SK-N-SH (cell line): ENCODE measurements around the gene PAK1. TPM values are rescaled to one million over a fixed set of nuclear protein-coding genes. Genes with fewer than 3 reads are reported as not detected.
A peak's percentile ranks its signal among the peaks of the same experiment; 100 is the strongest.

Experiments used
- CTCF ChIA-PET: fragments of 300-600, 350-600 bp; formaldehyde crosslinking; extraction: SDS; loops from one replicate; lab custom pipeline; 2021; lab: Yijun Ruan, JAX
- POLR2A ChIA-PET: fragments of 350-600 bp; sonication (Branson Sonifier 250); formaldehyde crosslinking; extraction: SDS; loops from one replicate; lab custom pipeline; 2020; ENCODE audit warnings: antibody characterized with exemption, inconsistent platforms; lab: Yijun Ruan, JAX
- DNase-seq: peaks from one replicate; pipeline ENCODE4 v3.0.0; 2012
- H2AFZ ChIP-seq: fragments of 200-600 bp; sonication (generic); 2 replicates; pipeline ENCODE4 v1.8.1; 2016; ENCODE audit warnings: antibody characterized with exemption, mild to moderate bottlenecking, low read depth
- H3F3A ChIP-seq: fragments of 200-600 bp; sonication (generic); replicated peaks from 2 replicates; pipeline ENCODE3; 2016; ENCODE audit warnings: antibody characterized with exemption, mild to moderate bottlenecking; ENCODE audit not compliant: insufficient read depth
- H3K27ac ChIP-seq, 2 experiments: fragments of 200-500 bp in 1 of 2; fragments of 200-600 bp in 1 of 2; sonication (Bioruptor generic) in 1 of 2; sonication (generic), shearing (Covaris generic) in 1 of 2; 2 replicates each; pipeline versions ENCODE4 v1.5.1 to v1.6.1; 2014 to 2016; ENCODE audit warnings: low read depth in 2 of 2, inconsistent platforms in 1 of 2, low read length in 1 of 2, mild to moderate bottlenecking in 1 of 2, mixed read lengths in 1 of 2
- H3K27me3 ChIP-seq: fragments of 200-600 bp; sonication (generic), shearing (Covaris generic); 2 replicates; pipeline ENCODE4 v1.6.1; 2016; ENCODE audit warnings: mixed run types; ENCODE audit not compliant: insufficient read depth
- H3K36me3 ChIP-seq, 2 experiments: fragments of 200-500 bp in 1 of 2; fragments of 200-600 bp in 1 of 2; sonication (Bioruptor generic) in 1 of 2; sonication (generic) in 1 of 2; replicated peaks in 1 of 2; 2 replicates each; pipeline versions ENCODE3 to v1.5.1; 2014 to 2016; ENCODE audit warnings: low read length in 1 of 2, mild to moderate bottlenecking in 1 of 2; ENCODE audit not compliant: insufficient read depth in 2 of 2, control insufficient read depth in 1 of 2
- H3K4me1 ChIP-seq, 2 experiments: fragments of 200-500 bp in 1 of 2; fragments of 200-600 bp in 1 of 2; sonication (Bioruptor generic) in 1 of 2; sonication (generic), shearing (Covaris generic) in 1 of 2; 2 replicates each; pipeline versions ENCODE4 v1.5.1 to v1.6.1; 2014 to 2016; ENCODE audit warnings: low read depth in 1 of 2, low read length in 1 of 2, mixed run types in 1 of 2; ENCODE audit not compliant: insufficient read depth in 2 of 2, control insufficient read depth in 1 of 2
- H3K4me2 ChIP-seq: fragments of 200-600 bp; sonication (generic), shearing (Covaris generic); 2 replicates; pipeline ENCODE4 v1.6.1; 2017; ENCODE audit warnings: mixed run types
- H3K4me3 ChIP-seq, 2 experiments: fragments of 200-500 bp in 1 of 2; fragments of 200-600 bp in 1 of 2; sonication (Bioruptor generic) in 1 of 2; sonication (generic), shearing (Covaris generic) in 1 of 2; 2 replicates each; pipeline versions ENCODE4 v1.5.1 to v1.8.1; 2014 to 2016; ENCODE audit warnings: low read depth in 2 of 2, inconsistent platforms in 1 of 2, low read length in 1 of 2, mild to moderate bottlenecking in 1 of 2, mixed read lengths in 1 of 2, moderate library complexity in 1 of 2
- H3K79me2 ChIP-seq: fragments of 200-600 bp; sonication (generic); 2 replicates; pipeline ENCODE4 v1.8.1; 2017; ENCODE audit warnings: mild to moderate bottlenecking; ENCODE audit not compliant: insufficient read depth
- H3K9ac ChIP-seq: fragments of 200-600 bp; sonication (generic); 2 replicates; pipeline ENCODE4 v1.6.1; 2017; ENCODE audit warnings: mixed run types
- H3K9me2 ChIP-seq: fragments of 200-600 bp; sonication (generic); 2 replicates; pipeline ENCODE4 v1.6.1; 2017; ENCODE audit warnings: mixed run types
- H3K9me3 ChIP-seq: fragments of 200-600 bp; sonication (generic); 2 replicates; pipeline ENCODE4 v1.6.1; 2017; ENCODE audit warnings: mixed run types, mild to moderate bottlenecking, moderate library complexity
- H4K20me1 ChIP-seq: fragments of 200-600 bp; sonication (generic); 2 replicates; pipeline ENCODE4 v1.6.1; 2017; ENCODE audit warnings: mild to moderate bottlenecking, mixed run types; ENCODE audit not compliant: insufficient read depth
- CTCF ChIP-seq: fragments of 200-600 bp; sonication (generic); IDR thresholded peaks from 2 replicates; pipeline ENCODE4 v1.6.1; 2017; ENCODE audit warnings: antibody characterized with exemption, mild to moderate bottlenecking, moderate library complexity
- ELF1 ChIP-seq: IDR thresholded peaks from 2 replicates; pipeline ENCODE4 v1.4.0; 2012
- EZH2phosphoT487 ChIP-seq: fragments of 200-600 bp; sonication (generic); IDR thresholded peaks from 2 replicates; pipeline ENCODE4 v1.6.1; 2017; ENCODE audit warnings: low read depth, mixed run types, mild to moderate bottlenecking, antibody characterized with exemption, moderate library complexity, borderline replicate concordance
- FOSL2 ChIP-seq: IDR thresholded peaks from 2 replicates; pipeline ENCODE4 v1.4.0; 2012; ENCODE audit warnings: low read depth, mild to moderate bottlenecking, moderate library complexity, borderline replicate concordance
- FOXM1 ChIP-seq: IDR thresholded peaks from 2 replicates; pipeline ENCODE4 v1.4.0; 2012; ENCODE audit warnings: low read depth, mild to moderate bottlenecking
- IRF3 ChIP-seq: fragments of 150-350 bp; IDR thresholded peaks from 2 replicates; pipeline ENCODE4 v1.6.1; 2016; ENCODE audit warnings: mild to moderate bottlenecking, low read depth, low read length
- JUND ChIP-seq: IDR thresholded peaks from 2 replicates; pipeline ENCODE4 v1.4.0; 2012
- MAX ChIP-seq: IDR thresholded peaks from 2 replicates; pipeline ENCODE4 v1.4.0; 2012; ENCODE audit warnings: low read depth
- POLR2AphosphoS5 ChIP-seq: IDR thresholded peaks from 2 replicates; pipeline ENCODE4 v1.6.1; 2012; ENCODE audit warnings: low read depth, low read length
- RAD21 ChIP-seq: IDR thresholded peaks from 2 replicates; pipeline ENCODE4 v1.6.1; 2012; ENCODE audit warnings: mild to moderate bottlenecking, low read length
- RCOR1 ChIP-seq: fragments of 150-350 bp; IDR thresholded peaks from 2 replicates; pipeline ENCODE4 v1.6.1; 2017; ENCODE audit warnings: antibody characterized with exemption, low read length
- REST ChIP-seq: IDR thresholded peaks from 2 replicates; pipeline ENCODE4 v1.6.1; 2012; ENCODE audit warnings: mild to moderate bottlenecking, low read depth, low read length, moderate library complexity
- SIN3A ChIP-seq: IDR thresholded peaks from 2 replicates; pipeline ENCODE4 v1.6.1; 2012; ENCODE audit warnings: low read depth, mild to moderate bottlenecking, low read length, moderate library complexity, borderline replicate concordance
- SMC3 ChIP-seq: IDR thresholded peaks from 2 replicates; pipeline ENCODE4 v1.6.1; 2012; ENCODE audit warnings: low read depth, low read length, improper control_type of control experiment
- TAF1 ChIP-seq: IDR thresholded peaks from 2 replicates; pipeline ENCODE4 v1.6.1; 2012; ENCODE audit warnings: low read depth, mild to moderate bottlenecking, low read length, moderate library complexity, borderline replicate concordance
- TCF12 ChIP-seq: IDR thresholded peaks from 2 replicates; pipeline ENCODE4 v1.4.0; 2012
- USF1 ChIP-seq: IDR thresholded peaks from 2 replicates; pipeline ENCODE4 v1.4.0; 2012; ENCODE audit warnings: low read depth, borderline replicate concordance
- USF2 ChIP-seq: fragments of 150-350 bp; IDR thresholded peaks from 2 replicates; pipeline ENCODE4 v1.6.1; 2017; ENCODE audit warnings: antibody characterized with exemption, low read length, low read depth, borderline replicate concordance
- YY1 ChIP-seq: IDR thresholded peaks from 2 replicates; pipeline ENCODE4 v1.4.0; 2012; ENCODE audit warnings: low read depth, mild to moderate bottlenecking
- ZBTB33 ChIP-seq: IDR thresholded peaks from 2 replicates; pipeline ENCODE4 v1.4.0; 2012; ENCODE audit warnings: low read depth, borderline replicate concordance
- WGBS: methylation state at CpG from one replicate; pipeline ENCODE4 v1.1.6; 2017; ENCODE audit warnings: low lambda C conversion rate; 5-methylcytosine and 5-hydroxymethylcytosine counted together
- polyA plus RNA-seq, 3 experiments: library from polyadenylated mRNA; depleted of rRNA; stranded (reverse); fragments of >200 nt; gene quantifications; 2 replicates each; pipeline ENCODE4 v1.2.3, GENCODE V29; 2012

The PAK1 gene
- polyA plus RNA-seq, 1 of the 3 experiments (the other 2 are of a cell fraction), result 17.9 TPM

GRCh38 chr11:77522215-77522614, 48.3 kb upstream of the PAK1 start (continued):
- TF ChIP-seq IRF3 (no peak), JUND (peak; percentile 45)

GRCh38 chr11:77519847-77520246, 46.0 kb upstream of the PAK1 start:
- CTCF ChIA-PET, result no interaction called here
- Histone ChIP-seq H3F3A (peaks cover 3% of the 10 kb centered on the region), H3K27ac (no peak overlapping the region), H3K9ac (no peak overlapping the region), H3K4me3 (no peak overlapping the region), H3K9me3 (no peaks in the 10 kb centered on the region), H3K9me2 (no peaks in the 10 kb centered on the region), H2AFZ (no peak overlapping the region), H3K4me2 (no peak overlapping the region), H3K36me3 (no peaks in the 10 kb centered on the region), H3K27me3 (no peaks in the 10 kb centered on the region), H4K20me1 (no peaks in the 10 kb centered on the region), H3K4me1 (no peaks in the 10 kb centered on the region), H3K79me2 (no peaks in the 10 kb centered on the region)
- WGBS, result 60% methylated on average over 3 of the region's 3 CpGs
- DNase-seq, result no peak
- POLR2A ChIA-PET, result no interaction called here
- no peak for TF ChIP-seq YY1
- no peak for TF ChIP-seq SIN3A
- no peak for TF ChIP-seq MAX
- no peak for TF ChIP-seq RAD21
- no peak for TF ChIP-seq TAF1
- no peak for TF ChIP-seq REST
- no peak for TF ChIP-seq SMC3
- TF ChIP-seq CTCF, result no peak
- no peak for TF ChIP-seq POLR2AphosphoS5
- TF ChIP-seq EZH2phosphoT487, result no peak
- TF ChIP-seq USF1, result no peak
- TF ChIP-seq ELF1, result no peak
- TF ChIP-seq FOXM1, result no peak
- no peak for TF ChIP-seq FOSL2
- TF ChIP-seq ZBTB33, result no peak
- TF ChIP-seq IRF3, result no peak
- TF ChIP-seq TCF12, result no peak
- no peak for TF ChIP-seq USF2
- no peak for TF ChIP-seq RCOR1
